HepG2 (cell line): ENCODE measurements around the gene HIPK2. TPM values are rescaled to one million over a fixed set of nuclear protein-coding genes. Genes with fewer than 3 reads are reported as not detected.

Source experiments
- ATAC-seq: fragments of 200-7000 bp; cut with Tn5 transposase; 3 replicates; pipeline ENCODE4 v1.9.1; 2020; ENCODE audit warnings: mild to moderate bottlenecking, moderate library complexity
- BruUV-seq: library from RNA; stranded (reverse); fragments of 400-500 nt; replicated peaks from 2 replicates; lab custom pipeline; 2021; lab: Mats Ljungman, UMichigan
- CTCF ChIA-PET: fragments of 300-600 bp; formaldehyde crosslinking; extraction: SDS; loops from one replicate; lab custom pipeline; 2021; ENCODE audit warnings: low total read pairs, inconsistent platforms, low intra/inter-chr PET ratio; lab: Yijun Ruan, JAX
- POLR2A ChIA-PET: fragments of 350-600 bp; sonication (Branson Sonifier 250); formaldehyde crosslinking; loops from one replicate; lab custom pipeline; 2020; ENCODE audit warnings: antibody characterized with exemption, inconsistent platforms; lab: Yijun Ruan, JAX
- DNase-seq: peaks from one replicate; pipeline ENCODE4 v3.0.0-alpha.2; 2015; ENCODE audit warnings: low spot score
- FAIRE-seq: peaks from 3 replicates; lab custom pipeline; 2011; peaks lifted over from hg19 to GRCh38; lab: Jason Lieb, UNC
- H2AFZ ChIP-seq: one replicate; pipeline ENCODE4 v1.6.1; 2011; ENCODE audit warnings: low read length, inconsistent platforms
- H3K27ac ChIP-seq: fragments of 300-600 bp; 3 replicates; pipeline ENCODE4 v1.8.0; 2011; ENCODE audit warnings: mixed run types, mild to moderate bottlenecking, mixed read lengths, low read length, inconsistent platforms; ENCODE audit not compliant: insufficient read depth; ENCODE audit errors: extremely low read length
- H3K27me3 ChIP-seq, 2 experiments: fragments of 200-600 bp in 1 of 2; 2 replicates in 1 of 2; 3 replicates in 1 of 2; pipeline versions ENCODE4 v1.6.0 to v1.8.0; 2011; ENCODE audit warnings: low read length in 2 of 2, mild to moderate bottlenecking in 2 of 2, moderate library complexity in 2 of 2, inconsistent platforms in 1 of 2; ENCODE audit not compliant: insufficient read depth in 2 of 2, control insufficient read depth in 1 of 2
- H3K36me3 ChIP-seq, 2 experiments: fragments of 200-600 bp in 1 of 2; replicated peaks in 1 of 2; 2 replicates in 1 of 2; 3 replicates in 1 of 2; pipeline versions ENCODE4 v1.5.1 to v1.8.0; 2011; ENCODE audit warnings: low read length in 2 of 2, inconsistent platforms in 1 of 2; ENCODE audit not compliant: insufficient read depth in 2 of 2, control insufficient read depth in 1 of 2
- H3K4me1 ChIP-seq: 2 replicates; pipeline ENCODE4 v1.5.1; 2012; ENCODE audit warnings: low read length, inconsistent platforms; ENCODE audit not compliant: insufficient read depth
- H3K4me2 ChIP-seq: 2 replicates; pipeline ENCODE4 v1.6.0; 2011; ENCODE audit warnings: low read depth, low read length, inconsistent platforms
- H3K4me3 ChIP-seq, 3 experiments: fragments of 200-600 bp in 1 of 3; sonication (generic), shearing (Covaris generic) in 1 of 3; replicated peaks in 1 of 3; 2 replicates each; pipeline ENCODE4 v1.5.1; 2011 to 2016; ENCODE audit warnings: low read length in 3 of 3, inconsistent platforms in 2 of 3, low read depth in 2 of 3, mild to moderate bottlenecking in 2 of 3, control low read depth in 1 of 3, mixed read lengths in 1 of 3; ENCODE audit not compliant: insufficient read depth in 1 of 3
- H3K79me2 ChIP-seq: one replicate; pipeline ENCODE4 v1.6.1; 2011; ENCODE audit warnings: low read length, inconsistent platforms; ENCODE audit not compliant: insufficient read depth
- H3K9ac ChIP-seq: 2 replicates; pipeline ENCODE4 v1.6.0; 2011; ENCODE audit warnings: mild to moderate bottlenecking, low read depth, low read length, inconsistent platforms; ENCODE audit not compliant: insufficient read depth
- H3K9me3 ChIP-seq: 2 replicates; pipeline ENCODE4 v1.5.1; 2012; ENCODE audit warnings: mild to moderate bottlenecking, low read length
- H4K20me1 ChIP-seq: 2 replicates; pipeline ENCODE4 v1.6.0; 2011; ENCODE audit warnings: inconsistent platforms, mild to moderate bottlenecking, low read length, moderate library complexity; ENCODE audit not compliant: insufficient read depth
- CREB1 ChIP-seq, 2 experiments: fragments of 450-650 bp in 1 of 2; IDR thresholded peaks; 2 replicates each; pipeline ENCODE4 v1.6.1; 2016 to 2017; ENCODE audit warnings: control low read depth in 1 of 2, mild to moderate bottlenecking in 1 of 2, missing compliant biosample characterization in 1 of 2, missing genetic modification characterization in 1 of 2
- ELF4 ChIP-seq: sonication (generic); formaldehyde crosslinking; IDR thresholded peaks from 2 replicates; pipeline ENCODE4 v1.5.0; 2020; ENCODE audit warnings: missing genetic modification reagents, mild to moderate bottlenecking, moderate library complexity, borderline replicate concordance
- KDM5A ChIP-seq: fragments of 200-600 bp; sonication (generic); IDR thresholded peaks from 2 replicates; pipeline ENCODE4 v1.7.0; 2018; ENCODE audit warnings: antibody characterized with exemption, mild to moderate bottlenecking, low read length, borderline replicate concordance
- MTA3 ChIP-seq: sonication (generic); formaldehyde crosslinking; IDR thresholded peaks from 2 replicates; pipeline ENCODE4 v1.4.0; 2020; ENCODE audit warnings: missing genetic modification reagents
- REXO4 ChIP-seq: sonication (generic); formaldehyde crosslinking; IDR thresholded peaks from 2 replicates; pipeline ENCODE4 v1.8.0; 2022; ENCODE audit warnings: missing genetic modification reagents, mild to moderate bottlenecking, borderline replicate concordance
- TOE1 ChIP-seq: sonication (generic); formaldehyde crosslinking; IDR thresholded peaks from 2 replicates; pipeline ENCODE4 v1.4.0; 2020; ENCODE audit warnings: mild to moderate bottlenecking, missing genetic modification reagents
- ZNF451 ChIP-seq: sonication (generic); formaldehyde crosslinking; IDR thresholded peaks from 2 replicates; pipeline ENCODE4 v1.5.0; 2020; ENCODE audit warnings: mild to moderate bottlenecking, missing genetic modification reagents
- ZNF558 ChIP-seq: sonication (generic); formaldehyde crosslinking; IDR thresholded peaks from 2 replicates; pipeline ENCODE4 v1.9.0; 2022; ENCODE audit warnings: mild to moderate bottlenecking, missing genetic modification reagents, borderline replicate concordance
- ZNF619 ChIP-seq: sonication (generic); formaldehyde crosslinking; IDR thresholded peaks from 2 replicates; pipeline ENCODE4 v1.4.0; 2020; ENCODE audit warnings: mild to moderate bottlenecking, missing genetic modification reagents
- ZNF724P ChIP-seq: sonication (generic); formaldehyde crosslinking; IDR thresholded peaks from 2 replicates; pipeline ENCODE4 v1.8.0; 2022; ENCODE audit warnings: missing genetic modification reagents, borderline replicate concordance
- WGBS: methylation state at CpG from one replicate; pipeline ENCODE4 v1.1.6; 2017; ENCODE audit warnings: low lambda C conversion rate; 5-methylcytosine and 5-hydroxymethylcytosine counted together
- in situ Hi-C: cut with HindIII; loops from 2 replicates; pipeline ENCODE4 v1.10.0; 2017; ENCODE audit warnings: low pct_unique_long_range_greater_than_20kb; ENCODE audit not compliant: extremely low pct_ligation_motif_present
- intact Hi-C: fragments of 100-400 bp; cut with micrococcal nuclease; formaldehyde crosslinking; loops from one replicate; pipeline ENCODE4 v1.10.0; 2022; ENCODE audit not compliant: unreplicated experiment
- polyA plus RNA-seq, 8 experiments: library from polyadenylated mRNA; depleted of rRNA in 3 of 8; stranded (reverse) in 7 of 8; unstranded in 1 of 8; fragments of >200 nt; fragmentation: Illumina TruSeq in 4 of 8; extraction: Trizol in 4 of 8; gene quantifications; 2 replicates each; pipeline versions ENCODE4 v1.2.1 to v1.2.3, GENCODE V29; 2011 to 2016; ENCODE audit warnings: low read depth in 4 of 8, missing spikeins in 1 of 8, mixed read lengths in 1 of 8; ENCODE audit not compliant: insufficient read depth in 1 of 8
- total RNA-seq, 5 experiments: library from RNA; depleted of rRNA; stranded (reverse); fragments of >200 nt; fragmentation: Illumina TruSeq; extraction: Trizol; gene quantifications; 2 replicates each; pipeline ENCODE4 v1.2.3, GENCODE V29; 2016; ENCODE audit warnings: low read depth in 1 of 5
- TF ChIP-seq, protein P1 (sequence below): fragments of 450-650 bp; IDR thresholded peaks from 2 replicates; pipeline ENCODE4 v1.6.1; 2017
- TF ChIP-seq, protein P2 (sequence below): sonication (generic); formaldehyde crosslinking; IDR thresholded peaks from one replicate; pipeline ENCODE4 v1.5.1; 2020; ENCODE audit warnings: mild to moderate bottlenecking, missing genetic modification reagents; ENCODE audit errors: not compliant biosample characterization

HIPK2 gene
- total and polyA plus RNA-seq, 2 of the 13 experiments (the other 11 are each of a cell fraction or from before 2014, with no cell fraction given): 14.4 to 20.2 TPM

DNA sequence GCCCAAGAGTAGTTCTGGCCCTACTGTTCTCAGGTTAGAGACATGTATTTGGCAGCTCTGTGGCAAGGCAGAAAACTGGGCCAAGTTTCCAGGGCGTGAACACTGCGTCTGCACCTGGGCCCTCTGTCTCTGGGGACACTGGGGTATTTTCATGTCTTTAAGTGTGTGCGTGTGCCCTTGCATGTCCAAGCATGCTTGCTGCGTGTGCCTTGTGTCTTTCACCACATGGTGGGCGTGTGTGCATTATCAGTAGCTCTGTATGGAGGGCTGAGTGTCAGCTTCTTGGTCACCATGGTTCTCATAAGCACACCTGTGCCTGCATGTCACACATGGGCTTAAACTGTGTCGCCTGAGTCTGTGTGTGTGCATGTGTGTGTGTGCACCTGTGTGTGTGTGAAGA is 69.3 kb downstream of the HIPK2 start:
- CTCF ChIA-PET: no interaction called here
- H4K20me1 ChIP-seq: 0 out of 2 replicates have a peak, but pooled peaks cover 3% of the 10 kb centered on the region
- peaks cover 12% of the 10 kb centered on the region for H3K79me2 ChIP-seq

More for the DNA sequence above, 69.3 kb downstream of the HIPK2 start:
- no TSS peak for BruUV-seq
- Histone ChIP-seq H2AFZ (no peak overlapping the region), H3K36me3 (peaks cover 22 to 80% of the 10 kb centered on the region in 2 experiments), H3K27me3 (no peaks in the 10 kb centered on the region), H3K9ac (no peak overlapping the region), H3K4me1 (peaks cover 35% of the 10 kb centered on the region), H3K4me3 (no peak overlapping the region), H3K27ac (no peak overlapping the region), H3K9me3 (no peaks in the 10 kb centered on the region), H3K4me2 (no peak overlapping the region)
- DNase-seq (no peak), ATAC-seq (no peak), FAIRE-seq (no peak)
- no peak for TF ChIP-seq ZNF451 (CRISPR knock-in tag)
- TF ChIP-seq, protein P1, sequence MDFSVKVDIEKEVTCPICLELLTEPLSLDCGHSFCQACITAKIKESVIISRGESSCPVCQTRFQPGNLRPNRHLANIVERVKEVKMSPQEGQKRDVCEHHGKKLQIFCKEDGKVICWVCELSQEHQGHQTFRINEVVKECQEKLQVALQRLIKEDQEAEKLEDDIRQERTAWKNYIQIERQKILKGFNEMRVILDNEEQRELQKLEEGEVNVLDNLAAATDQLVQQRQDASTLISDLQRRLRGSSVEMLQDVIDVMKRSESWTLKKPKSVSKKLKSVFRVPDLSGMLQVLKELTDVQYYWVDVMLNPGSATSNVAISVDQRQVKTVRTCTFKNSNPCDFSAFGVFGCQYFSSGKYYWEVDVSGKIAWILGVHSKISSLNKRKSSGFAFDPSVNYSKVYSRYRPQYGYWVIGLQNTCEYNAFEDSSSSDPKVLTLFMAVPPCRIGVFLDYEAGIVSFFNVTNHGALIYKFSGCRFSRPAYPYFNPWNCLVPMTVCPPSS: no peak
- TF ChIP-seq TOE1 (CRISPR knock-in tag): no peak
- no peak for TF ChIP-seq ZNF558 (CRISPR knock-in tag)
- no peak for TF ChIP-seq ZNF724P
- no peak for TF ChIP-seq ZNF619
- no peak for TF ChIP-seq CREB1 (IDR thresholded peaks at IDR 0.05)
- TF ChIP-seq CREB1 (CRISPR knock-in tag; IDR thresholded peaks at IDR 0.05): no peak
- TF ChIP-seq MTA3 (CRISPR knock-in tag): no peak
- no peak for TF ChIP-seq KDM5A
- TF ChIP-seq ELF4 (CRISPR knock-in tag): no peak
- TF ChIP-seq REXO4 (CRISPR knock-in tag): no peak
- TF ChIP-seq, protein P2, sequence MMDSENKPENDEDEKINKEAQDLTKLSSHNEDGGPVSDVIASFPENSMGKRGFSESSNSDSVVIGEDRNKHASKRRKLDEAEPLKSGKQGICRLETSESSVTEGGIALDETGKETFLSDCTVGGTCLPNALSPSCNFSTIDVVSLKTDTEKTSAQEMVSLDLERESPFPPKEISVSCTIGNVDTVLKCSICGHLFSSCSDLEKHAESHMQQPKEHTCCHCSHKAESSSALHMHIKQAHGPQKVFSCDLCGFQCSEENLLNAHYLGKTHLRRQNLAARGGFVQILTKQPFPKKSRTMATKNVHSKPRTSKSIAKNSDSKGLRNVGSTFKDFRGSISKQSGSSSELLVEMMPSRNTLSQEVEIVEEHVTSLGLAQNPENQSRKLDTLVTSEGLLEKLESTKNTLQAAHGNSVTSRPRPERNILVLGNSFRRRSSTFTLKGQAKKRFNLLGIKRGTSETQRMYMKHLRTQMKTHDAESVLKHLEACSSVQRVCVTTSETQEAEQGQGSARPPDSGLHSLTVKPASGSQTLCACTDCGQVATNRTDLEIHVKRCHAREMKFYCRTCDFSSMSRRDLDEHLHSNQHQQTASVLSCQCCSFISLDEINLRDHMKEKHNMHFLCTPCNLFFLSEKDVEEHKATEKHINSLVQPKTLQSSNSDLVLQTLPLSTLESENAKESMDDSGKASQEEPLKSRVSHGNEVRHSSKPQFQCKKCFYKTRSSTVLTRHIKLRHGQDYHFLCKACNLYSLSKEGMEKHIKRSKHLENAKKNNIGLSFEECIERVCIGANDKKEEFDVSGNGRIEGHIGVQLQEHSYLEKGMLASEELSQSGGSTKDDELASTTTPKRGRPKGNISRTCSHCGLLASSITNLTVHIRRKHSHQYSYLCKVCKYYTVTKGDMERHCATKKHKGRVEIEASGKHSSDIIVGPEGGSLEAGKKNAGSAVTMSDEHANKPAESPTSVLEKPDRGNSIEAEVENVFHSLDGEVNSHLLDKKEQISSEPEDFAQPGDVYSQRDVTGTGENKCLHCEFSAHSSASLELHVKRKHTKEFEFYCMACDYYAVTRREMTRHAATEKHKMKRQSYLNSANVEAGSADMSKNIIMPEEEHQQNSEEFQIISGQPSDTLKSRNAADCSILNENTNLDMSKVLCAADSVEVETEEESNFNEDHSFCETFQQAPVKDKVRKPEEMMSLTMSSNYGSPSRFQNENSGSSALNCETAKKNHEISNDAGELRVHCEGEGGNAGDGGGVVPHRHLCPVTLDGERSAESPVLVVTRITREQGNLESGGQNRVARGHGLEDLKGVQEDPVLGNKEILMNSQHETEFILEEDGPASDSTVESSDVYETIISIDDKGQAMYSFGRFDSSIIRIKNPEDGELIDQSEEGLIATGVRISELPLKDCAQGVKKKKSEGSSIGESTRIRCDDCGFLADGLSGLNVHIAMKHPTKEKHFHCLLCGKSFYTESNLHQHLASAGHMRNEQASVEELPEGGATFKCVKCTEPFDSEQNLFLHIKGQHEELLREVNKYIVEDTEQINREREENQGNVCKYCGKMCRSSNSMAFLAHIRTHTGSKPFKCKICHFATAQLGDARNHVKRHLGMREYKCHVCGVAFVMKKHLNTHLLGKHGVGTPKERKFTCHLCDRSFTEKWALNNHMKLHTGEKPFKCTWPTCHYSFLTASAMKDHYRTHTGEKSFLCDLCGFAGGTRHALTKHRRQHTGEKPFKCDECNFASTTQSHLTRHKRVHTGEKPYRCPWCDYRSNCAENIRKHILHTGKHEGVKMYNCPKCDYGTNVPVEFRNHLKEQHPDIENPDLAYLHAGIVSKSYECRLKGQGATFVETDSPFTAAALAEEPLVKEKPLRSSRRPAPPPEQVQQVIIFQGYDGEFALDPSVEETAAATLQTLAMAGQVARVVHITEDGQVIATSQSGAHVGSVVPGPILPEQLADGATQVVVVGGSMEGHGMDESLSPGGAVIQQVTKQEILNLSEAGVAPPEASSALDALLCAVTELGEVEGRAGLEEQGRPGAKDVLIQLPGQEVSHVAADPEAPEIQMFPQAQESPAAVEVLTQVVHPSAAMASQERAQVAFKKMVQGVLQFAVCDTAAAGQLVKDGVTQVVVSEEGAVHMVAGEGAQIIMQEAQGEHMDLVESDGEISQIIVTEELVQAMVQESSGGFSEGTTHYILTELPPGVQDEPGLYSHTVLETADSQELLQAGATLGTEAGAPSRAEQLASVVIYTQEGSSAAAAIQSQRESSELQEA: no peak
- intact Hi-C loops (no loop called here), in situ Hi-C loops (no loop called here)
- 94% methylated on average over 6 of the region's 6 CpGs for WGBS
- POLR2A ChIA-PET: no interaction called here
